NCI-H69 (cell line): ENCODE data around the gene DRGX.

Experiments used
- DNase-seq: peaks from one replicate; lab custom pipeline; 2025; lab: John Stamatoyannopoulos, UW

Gene DRGX

DNA sequence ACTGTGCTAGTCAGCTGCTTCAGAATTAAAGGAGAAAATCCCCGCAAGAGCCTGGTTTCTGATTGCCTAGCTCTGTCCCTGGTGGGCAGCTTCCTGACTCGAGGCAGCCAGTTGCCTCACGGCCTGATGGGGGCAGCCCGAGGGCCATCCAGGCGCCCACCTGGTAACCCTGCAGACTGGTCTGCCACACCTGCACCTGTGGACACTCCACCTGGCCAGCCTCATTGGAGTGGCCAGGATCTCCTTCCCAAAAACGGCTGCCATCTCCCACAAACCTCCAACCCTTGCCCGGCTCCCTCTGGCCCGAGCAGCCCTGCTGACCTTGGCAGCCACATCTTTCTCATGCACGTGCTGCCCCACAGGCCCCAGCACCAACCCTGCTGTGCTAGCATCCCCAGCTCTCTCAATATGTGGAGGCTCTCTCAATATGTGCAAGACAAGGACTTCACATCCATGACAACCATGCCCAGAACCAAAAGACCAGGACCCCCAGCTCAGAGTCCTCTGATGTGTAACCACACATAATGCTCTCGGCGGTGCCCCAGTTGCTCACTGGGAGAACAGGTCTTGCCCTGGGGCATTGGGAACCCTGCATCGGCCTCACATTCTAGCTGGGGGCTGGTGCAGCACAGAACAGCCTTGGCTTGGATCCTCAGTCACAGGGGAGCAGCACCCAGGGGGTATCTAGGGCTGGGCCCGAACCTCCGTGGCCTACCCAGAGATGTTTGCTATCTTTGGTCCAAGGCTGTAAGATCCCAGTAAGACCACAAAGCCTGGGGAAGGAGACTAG is 14.6 kb downstream of the DRGX start:
- no peak for DNase-seq

- DNase-seq: peak; percentile 6
Observed at GRCh38 chr10:49379596-49380410, 16.1 kb downstream of the DRGX start.

DNA sequence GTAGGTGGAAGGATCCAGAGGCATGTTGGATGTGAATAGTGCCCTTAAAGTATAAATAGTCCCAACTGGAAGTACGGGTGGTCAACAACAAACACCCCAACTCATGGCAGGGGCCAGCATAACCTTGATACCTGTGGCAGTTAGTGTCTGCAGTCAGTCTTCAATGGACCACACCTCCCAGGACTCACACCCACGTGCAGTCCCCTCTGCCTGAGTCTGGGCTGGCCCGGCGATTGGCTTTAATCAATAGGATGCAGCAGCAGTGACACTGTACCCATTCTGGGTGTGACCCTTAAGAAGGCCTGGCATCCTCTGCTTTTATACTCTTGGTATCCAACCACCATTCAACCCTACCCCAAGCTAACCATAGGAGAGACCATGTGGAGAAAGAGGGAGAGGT is 18.6 kb downstream of the DRGX start:
- no peak for DNase-seq

DNA sequence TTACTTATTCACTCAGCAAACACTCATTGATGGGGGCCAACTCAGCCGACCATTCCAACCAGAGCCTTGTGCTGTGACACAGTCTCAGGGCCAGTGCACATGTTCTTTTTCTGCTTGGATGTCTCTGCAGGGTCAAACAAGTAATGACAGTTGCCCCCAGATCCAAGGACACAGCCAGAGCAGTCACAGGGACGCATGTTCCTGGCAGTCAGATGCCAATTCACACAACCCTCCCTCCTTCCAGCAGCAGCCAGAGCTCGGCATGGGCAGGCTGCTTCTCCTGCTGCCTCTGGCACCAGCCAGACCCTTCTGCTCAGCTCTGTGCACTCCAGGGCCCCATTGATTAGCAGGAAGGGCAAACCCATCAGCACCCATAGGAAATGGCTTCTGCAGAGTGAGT is 20.3 kb downstream of the DRGX start:
- no peak for DNase-seq

DNA sequence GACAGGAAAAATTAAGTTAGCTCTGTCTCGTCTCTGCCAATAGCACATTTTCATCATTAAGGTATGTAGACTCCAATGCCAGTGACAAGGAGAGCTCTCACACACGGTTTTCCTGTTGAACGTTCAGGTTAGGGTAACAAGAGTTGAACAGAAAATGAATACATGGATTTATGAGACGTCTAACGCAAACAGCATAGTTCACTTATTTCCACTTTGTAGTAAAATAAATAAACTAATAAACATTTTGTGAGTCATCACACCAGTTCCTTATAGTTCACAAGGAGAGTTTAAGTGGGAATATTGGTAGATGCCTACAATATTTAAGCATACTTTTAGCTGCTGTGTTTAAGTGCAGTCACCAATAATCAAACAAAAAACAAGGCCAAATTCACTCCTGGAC is 21.1 kb downstream of the DRGX start:
- DNase-seq: no peak

DNA sequence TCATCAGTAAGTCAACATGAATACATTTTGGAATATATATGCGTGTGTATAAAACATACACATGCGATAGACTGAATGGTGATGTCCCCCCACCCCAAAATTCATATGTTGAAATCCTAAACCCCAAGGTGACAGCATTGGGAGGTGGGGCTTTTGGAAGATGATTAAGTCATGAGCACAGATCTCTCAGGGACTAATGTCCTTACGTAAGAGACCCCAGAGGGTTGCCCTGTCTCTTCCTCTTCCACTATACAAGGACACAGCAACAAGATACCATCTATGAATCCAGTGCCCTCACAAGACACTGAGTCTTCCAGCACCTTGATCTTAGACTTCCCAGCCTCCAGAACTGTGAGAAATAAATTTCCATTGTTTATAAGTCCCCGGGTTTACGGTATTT is 22.5 kb downstream of the DRGX start:
- no peak for DNase-seq

DNA sequence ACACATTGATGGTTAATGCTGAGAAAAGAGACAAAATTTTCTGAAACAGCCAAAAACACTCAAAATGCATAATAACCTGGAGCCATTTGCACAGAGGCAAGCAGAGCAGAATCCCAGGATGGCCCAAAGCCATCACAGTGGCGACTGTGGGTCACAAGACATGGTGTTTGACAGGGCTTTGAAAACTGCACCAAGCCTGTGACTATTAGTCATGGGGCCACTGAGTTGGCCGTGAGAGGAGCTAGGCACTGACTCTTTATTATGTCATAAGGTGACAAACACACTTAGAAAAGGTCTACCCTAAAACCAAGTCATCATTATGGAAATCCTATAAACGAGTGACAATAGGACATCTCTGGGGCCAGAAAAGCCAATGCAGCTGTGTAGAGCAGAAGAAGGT is 23.9 kb downstream of the DRGX start:
- no peak for DNase-seq

- DNase-seq: no peak
Observed at GRCh38 chr10:49370326-49371100, 25.4 kb downstream of the DRGX start.

DNA sequence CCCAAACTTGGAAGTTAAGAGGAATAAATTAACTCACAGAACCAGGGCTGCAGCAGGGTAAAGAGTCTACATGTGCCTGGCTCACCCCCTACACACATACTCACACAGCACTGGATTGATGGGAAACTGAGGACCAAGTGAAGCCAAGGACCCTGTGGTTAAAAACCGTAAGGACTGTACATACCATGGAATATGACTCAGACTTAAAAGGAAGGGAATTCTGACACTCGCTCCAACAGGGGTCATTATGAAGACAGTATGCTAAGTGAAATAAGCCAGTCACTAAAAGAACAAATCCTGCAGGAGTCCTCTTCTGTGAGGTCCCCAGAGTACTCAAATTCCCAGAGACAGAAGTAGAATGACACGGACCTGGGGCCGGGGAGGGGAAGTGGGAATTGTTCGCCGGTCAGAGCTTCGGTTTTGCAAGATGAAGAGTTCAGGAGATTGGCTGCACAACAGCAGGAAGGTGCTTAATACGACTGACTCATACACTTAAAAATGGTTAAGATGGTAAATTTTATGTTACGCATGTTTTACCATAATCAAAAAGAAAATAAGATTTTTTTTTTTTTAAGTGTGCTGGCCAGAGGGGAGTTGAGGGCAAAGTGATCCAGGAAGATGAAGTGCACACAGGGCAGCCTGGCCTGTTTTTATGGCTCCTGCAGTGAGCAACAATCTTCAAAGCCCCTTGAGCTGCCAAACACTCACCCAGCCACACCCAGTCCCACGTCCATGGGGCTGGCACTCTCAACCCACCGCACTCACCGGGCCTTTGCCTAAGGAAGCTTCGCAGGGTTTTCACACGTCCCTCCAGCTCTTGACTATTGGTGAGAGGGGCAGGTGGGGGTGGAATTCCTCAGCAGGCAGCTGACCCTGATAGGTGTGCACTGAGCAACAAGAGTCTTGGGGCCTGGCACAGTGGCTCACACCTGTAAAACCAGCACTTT is 26.4 kb downstream of the DRGX start:
- no peak for DNase-seq

- DNase-seq: no peak
Observed at GRCh38 chr10:49368256-49368655, 27.6 kb downstream of the DRGX start.

- DNase-seq: no peak
Observed at GRCh38 chr10:49367600-49367999, 28.3 kb downstream of the DRGX start.

DNA sequence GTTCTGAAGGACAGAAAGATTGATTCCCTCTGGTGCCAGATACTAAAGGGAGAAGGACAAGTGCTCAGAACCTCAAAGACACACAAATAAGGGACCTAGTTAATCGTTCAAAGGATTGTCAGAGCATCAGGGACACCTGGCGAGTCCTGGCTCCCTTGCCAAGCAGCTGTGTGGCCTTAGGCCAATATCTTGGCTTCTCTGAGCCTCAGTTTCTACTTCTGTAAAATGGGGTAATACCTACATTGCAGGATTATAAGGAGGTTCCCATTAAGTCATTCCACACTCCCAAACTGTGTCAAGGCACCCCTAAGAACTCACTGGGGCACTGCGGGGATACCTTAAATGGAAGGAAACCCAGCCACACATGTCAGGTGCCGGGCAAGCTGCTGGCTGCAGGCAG is 29.4 kb downstream of the DRGX start:
- no peak for DNase-seq

DNA sequence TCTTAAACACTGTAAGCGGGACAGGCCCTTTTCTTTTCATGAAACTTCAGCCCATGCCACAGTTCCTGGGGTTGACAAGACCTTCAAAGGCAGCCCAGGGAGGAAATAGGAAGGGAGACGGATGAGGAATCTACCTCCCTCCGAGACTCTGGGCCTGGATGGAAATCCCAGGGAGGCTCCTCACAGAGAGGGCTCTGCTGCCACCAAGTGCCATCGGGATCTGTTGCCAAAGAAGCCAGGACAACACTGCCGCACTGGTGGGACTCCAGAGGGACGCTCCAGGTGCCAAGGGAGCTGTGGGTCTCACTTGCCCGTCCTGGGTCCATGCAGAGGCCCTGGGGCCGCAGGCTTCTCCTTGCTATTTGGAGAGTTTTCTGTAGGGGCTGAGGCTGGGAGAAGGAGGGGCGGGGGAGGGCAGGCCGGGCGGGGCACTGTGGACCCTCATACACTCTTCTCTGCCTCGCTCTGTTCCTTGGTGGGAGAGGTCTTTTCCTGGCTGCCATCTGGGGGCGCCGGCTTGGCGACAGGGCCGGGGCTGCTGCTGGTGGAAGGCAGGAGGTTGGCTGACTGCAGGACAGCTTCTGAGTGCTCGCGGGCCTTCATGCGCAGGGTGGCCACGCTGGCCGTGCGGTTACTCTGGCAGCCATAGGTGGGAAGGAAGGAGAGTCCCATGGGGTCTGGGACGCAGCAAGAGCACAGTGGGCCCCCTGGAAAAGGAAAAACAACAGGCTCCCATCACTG is 30.0 kb downstream of the DRGX start:
- DNase-seq: no peak

- DNase-seq: no peak
Observed at GRCh38 chr10:49365275-49365674, 30.6 kb downstream of the DRGX start.

DNA sequence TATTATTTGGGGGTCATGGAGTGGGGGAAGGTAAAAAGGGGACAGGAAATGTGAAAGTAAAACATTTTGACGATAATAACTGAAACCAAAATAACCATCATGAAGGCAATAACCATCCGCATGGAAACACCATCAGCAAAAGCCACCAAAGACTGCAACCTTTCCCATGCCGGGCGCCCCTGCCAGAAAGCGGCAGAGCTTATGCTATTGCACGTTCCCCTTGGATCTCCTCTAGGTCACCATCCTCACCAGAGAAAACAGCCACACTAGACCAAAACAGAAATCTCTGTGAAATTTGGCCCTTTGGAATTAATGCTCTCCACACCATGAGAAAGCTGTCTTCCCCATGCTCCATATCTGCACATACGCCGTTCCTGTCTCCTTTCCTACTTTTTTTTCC is 31.1 kb downstream of the DRGX start:
- no peak for DNase-seq

DNA sequence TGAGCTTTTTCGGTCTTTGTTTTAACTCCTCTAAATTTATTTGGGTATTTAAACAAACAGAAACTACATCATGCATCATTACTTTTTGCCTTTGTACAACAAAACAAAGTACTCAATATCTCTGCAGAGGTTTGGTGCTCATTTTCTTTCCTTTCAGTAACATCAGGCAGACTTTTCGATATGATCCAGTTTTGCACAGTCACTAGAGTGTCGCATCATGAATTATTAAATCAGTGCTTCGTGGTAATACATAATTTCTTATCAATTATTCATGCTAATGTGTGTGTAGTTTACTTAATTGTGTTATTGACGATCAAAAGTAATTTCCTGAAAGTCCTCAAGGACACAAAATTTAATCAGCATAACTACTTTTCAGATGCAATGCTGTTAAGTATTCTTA is 31.8 kb downstream of the DRGX start:
- no peak for DNase-seq

- peak; percentile 20 for DNase-seq
Observed at GRCh38 chr10:49363309-49364031, 32.4 kb downstream of the DRGX start.

- no peak for DNase-seq
Observed at GRCh38 chr10:49362596-49363260, 33.2 kb downstream of the DRGX start.

- no peak for DNase-seq
Observed at GRCh38 chr10:49361735-49362568, 33.9 kb downstream of the DRGX start.
